ENCODE results near the gene POLD4.

Gene POLD4

DNA sequence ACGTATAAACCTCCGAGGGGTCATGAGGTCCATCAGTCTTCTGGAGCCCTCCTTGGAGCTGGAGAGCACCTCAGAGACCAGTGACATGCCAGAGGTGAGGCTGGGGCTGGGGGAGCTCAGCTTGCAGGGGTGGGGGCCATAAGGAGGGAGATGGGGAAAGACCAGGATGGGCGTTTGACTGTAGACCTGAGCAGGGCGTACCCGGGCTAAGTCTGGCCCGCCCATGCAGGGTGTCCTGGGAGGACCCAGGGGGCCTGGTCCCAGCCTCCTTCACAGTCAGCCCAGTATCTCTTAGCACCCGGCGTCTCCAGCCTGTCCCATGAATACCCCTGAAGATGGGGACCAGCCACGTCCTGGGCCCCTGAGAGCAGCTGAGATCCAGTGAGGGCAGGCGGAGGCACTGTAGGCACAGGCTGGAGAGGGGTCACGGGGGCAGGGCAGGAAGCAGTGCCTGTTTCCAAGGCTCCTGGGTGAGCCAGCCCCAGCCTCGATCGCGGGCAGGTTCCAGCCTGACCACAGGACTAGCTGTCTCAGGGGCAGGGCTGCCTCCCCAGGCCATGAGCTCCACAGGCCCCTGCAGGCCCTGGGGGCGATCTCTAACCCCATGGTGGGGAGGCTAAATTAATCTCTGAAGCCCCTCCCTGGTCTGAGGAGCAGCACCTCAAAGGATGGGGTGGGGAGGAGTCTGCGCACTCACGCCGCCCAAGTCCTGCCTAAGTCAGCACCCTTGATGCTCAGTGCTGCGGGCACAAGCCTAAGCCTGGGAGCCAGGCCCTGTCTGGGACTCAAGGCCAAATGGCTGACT is 42.9 kb downstream of the POLD4 start:
- no peak overlapping the region for H3K27ac Mint-ChIP-seq
- peak; percentile 13 for ATAC-seq
- H3K27me3 Mint-ChIP-seq, result no peaks in the 10 kb centered on the region
- H3K4me1 Mint-ChIP-seq, result peaks cover 14% of the 10 kb centered on the region
- H3K36me3 Mint-ChIP-seq, result no peaks in the 10 kb centered on the region
- no peaks in the 10 kb centered on the region for H3K9me3 Mint-ChIP-seq
- no peak overlapping the region for H3K4me3 Mint-ChIP-seq

DNA sequence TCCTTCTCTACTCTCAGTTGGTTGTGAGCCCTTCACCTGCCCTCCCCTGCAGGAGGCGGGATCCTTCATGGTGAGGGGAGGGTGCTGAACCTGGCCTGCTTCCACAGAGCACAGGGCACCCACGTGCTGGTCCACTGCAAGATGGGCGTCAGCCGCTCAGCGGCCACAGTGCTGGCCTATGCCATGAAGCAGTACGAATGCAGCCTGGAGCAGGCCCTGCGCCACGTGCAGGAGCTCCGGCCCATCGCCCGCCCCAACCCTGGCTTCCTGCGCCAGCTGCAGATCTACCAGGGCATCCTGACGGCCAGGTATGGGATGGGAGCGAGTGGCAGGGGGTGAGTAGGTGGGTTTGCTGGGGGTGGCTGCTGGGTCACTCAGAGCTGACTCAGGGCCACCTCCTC is 43.7 kb downstream of the POLD4 start:
- Mint-ChIP-seq H3K27me3 (no peaks in the 10 kb centered on the region), H3K9me3 (no peaks in the 10 kb centered on the region), H3K36me3 (no peaks in the 10 kb centered on the region), H3K4me3 (no peak overlapping the region), H3K4me1 (peaks cover 14% of the 10 kb centered on the region), H3K27ac (no peak overlapping the region)
- no peak for ATAC-seq

DNA sequence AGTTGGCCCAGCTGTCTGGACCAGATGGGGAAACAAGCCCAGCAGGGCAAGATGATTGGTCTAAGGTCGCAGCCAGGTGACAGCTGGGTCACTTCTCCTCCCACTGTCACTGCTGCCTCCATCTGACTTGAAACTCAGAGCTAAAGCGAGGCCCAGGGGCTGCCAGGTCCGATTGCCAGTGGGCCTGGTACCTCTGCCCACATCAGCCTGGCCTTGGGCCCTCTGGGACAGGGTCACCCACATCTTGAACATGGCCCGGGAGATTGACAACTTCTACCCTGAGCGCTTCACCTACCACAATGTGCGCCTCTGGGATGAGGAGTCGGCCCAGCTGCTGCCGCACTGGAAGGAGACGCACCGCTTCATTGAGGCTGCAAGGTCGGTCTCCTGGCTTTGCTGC is 44.2 kb downstream of the POLD4 start:
- H3K4me3 Mint-ChIP-seq, result no peak overlapping the region
- H3K4me1 Mint-ChIP-seq, result peaks cover 14% of the 10 kb centered on the region
- no peaks in the 10 kb centered on the region for H3K27me3 Mint-ChIP-seq
- no peak overlapping the region for H3K27ac Mint-ChIP-seq
- no peaks in the 10 kb centered on the region for H3K36me3 Mint-ChIP-seq
- ATAC-seq, result no peak
- H3K9me3 Mint-ChIP-seq, result no peaks in the 10 kb centered on the region

DNA sequence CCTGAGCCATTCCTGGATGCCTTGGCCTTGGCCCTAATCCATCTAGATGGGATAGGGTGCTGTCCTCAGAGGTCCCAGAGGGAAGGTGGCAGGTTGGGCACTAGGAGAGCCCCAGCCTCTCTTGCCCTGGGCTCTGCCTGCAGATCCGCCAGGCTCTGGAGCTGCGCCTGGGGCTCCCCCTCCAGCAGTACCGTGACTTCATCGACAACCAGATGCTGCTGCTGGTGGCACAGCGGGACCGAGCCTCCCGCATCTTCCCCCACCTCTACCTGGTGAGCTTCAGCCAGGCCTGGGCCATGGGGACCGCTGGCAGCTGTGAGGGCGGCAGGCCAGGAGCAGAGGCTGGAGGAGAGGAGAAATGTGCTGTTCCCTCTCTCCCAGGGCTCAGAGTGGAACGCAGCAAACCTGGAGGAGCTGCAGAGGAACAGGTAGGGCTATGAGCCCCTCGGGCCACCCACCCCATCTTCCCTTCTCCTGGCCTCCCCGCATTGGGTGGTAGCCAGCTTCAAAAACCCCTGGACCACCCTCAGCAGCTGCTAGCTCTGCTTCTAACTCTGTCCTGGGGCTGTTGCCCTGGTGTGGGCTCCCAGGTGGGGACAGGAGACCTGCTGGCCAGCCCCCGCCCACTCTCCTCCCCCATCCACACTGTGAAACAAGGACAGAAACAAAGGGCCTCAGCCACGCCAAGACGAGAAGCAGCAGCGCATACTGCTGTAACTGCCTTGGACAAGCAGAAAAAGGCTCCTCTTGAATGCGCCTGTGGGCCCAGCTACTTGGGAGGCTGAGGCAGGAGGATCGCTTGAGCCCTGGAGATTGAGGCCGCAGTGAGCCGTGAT is 45.1 kb downstream of the POLD4 start:
- Mint-ChIP-seq H3K27me3 (no peaks in the 10 kb centered on the region), H3K4me3 (no peak overlapping the region), H3K9me3 (no peaks in the 10 kb centered on the region), H3K36me3 (no peaks in the 10 kb centered on the region), H3K27ac (no peak overlapping the region), H3K4me1 (peaks cover 11% of the 10 kb centered on the region)
- no peak for ATAC-seq

DNA sequence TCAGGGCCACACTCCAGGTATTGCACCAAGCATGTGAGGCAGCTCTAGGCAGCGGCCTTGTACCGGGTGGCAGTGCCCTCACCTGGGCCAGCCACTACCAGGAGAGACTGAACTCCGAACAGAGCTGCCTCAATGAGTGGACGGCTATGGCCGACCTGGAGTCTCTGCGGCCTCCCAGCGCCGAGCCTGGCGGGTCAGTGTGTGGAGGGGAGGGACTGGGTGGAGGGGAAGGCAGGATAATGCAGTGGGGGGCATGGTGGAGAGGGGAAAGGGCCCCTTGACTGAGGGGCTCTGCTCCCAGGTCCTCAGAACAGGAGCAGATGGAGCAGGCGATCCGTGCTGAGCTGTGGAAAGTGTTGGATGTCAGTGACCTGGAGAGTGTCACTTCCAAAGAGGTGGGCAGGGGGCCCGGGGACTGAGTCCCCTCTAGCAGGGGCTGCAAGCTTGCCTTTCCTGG is 45.8 kb downstream of the POLD4 start:
- no peak for ATAC-seq
- Mint-ChIP-seq H3K9me3 (no peaks in the 10 kb centered on the region), H3K36me3 (peaks cover 3% of the 10 kb centered on the region), H3K4me1 (peaks cover 4% of the 10 kb centered on the region), H3K27me3 (no peaks in the 10 kb centered on the region), H3K27ac (no peak overlapping the region), H3K4me3 (no peak overlapping the region)

DNA sequence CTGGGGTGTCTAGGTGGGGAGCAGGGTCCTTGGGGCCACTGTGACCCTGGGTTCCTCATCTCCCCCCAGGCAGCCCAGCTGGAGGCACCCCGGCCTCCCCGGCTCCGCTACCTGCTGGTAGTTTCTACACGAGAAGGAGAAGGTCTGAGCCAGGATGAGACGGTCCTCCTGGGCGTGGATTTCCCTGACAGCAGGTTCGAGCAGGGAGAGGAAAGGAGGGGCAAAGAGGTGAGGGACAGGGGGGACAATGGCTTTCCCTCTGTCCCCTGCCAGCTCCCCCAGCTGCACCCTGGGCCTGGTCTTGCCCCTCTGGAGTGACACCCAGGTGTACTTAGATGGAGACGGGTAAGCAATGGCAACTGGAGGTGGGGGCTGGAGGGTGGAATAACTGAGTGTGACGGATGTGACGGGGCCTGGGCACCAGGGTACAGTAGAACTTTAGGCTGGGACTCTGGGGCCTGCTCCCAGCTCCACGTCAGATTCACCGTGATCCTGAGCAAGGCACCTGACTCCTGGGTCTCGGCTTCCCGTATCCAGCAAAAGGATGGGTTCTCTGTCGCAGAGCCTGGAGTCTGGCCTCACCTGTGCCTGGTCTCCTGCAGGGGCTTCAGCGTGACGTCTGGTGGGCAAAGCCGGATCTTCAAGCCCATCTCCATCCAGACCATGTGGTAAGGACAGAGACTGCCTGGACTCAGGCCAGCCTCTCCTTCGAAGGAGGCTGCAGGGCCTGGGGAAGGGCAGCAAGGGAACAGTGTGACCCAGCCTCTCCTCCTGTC is 46.4 kb downstream of the POLD4 start:
- no peaks in the 10 kb centered on the region for H3K27me3 Mint-ChIP-seq
- H3K27ac Mint-ChIP-seq, result no peak overlapping the region

DNA sequence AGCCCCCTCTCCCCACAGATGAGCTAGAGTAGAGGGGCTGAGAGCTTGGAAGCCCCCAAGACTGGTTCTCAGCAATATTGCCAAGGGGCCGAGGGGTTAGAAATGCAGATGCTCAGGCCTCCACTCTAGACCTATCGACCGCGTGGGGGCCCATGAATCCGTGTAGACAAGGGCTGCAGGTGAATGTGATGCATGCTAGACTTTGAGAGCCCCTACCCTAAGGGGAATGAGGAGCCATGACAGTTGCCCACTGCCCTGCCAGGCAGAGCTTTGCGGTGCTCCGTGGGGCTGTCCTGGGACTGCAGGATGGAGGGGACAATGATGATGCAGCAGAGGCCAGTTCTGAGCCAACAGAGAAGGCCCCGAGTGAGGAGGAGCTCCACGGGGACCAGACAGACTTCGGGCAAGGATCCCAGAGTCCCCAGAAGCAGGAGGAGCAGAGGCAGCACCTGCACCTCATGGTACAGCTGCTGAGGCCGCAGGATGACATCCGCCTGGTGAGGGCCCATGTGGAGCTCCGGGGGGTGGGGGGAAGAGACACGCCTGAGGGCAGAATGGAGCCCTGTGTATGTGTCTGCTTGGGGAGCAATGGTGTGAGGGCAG is 48.7 kb downstream of the POLD4 start:
- H3K27ac Mint-ChIP-seq, result no peak overlapping the region
- H3K4me1 Mint-ChIP-seq, result no peaks in the 10 kb centered on the region
- H3K27me3 Mint-ChIP-seq, result no peaks in the 10 kb centered on the region
- peaks cover 16% of the 10 kb centered on the region for H3K36me3 Mint-ChIP-seq
- no peaks in the 10 kb centered on the region for H3K9me3 Mint-ChIP-seq
- ATAC-seq, result no peak
- no peak overlapping the region for H3K4me3 Mint-ChIP-seq

More for the DNA sequence above, 46.4 kb downstream of the POLD4 start:
- H3K9me3 Mint-ChIP-seq, result no peaks in the 10 kb centered on the region
- no peaks in the 10 kb centered on the region for H3K4me1 Mint-ChIP-seq
- no peak overlapping the region for H3K4me3 Mint-ChIP-seq
- peaks cover 9% of the 10 kb centered on the region for H3K36me3 Mint-ChIP-seq
- ATAC-seq, result no peak

DNA sequence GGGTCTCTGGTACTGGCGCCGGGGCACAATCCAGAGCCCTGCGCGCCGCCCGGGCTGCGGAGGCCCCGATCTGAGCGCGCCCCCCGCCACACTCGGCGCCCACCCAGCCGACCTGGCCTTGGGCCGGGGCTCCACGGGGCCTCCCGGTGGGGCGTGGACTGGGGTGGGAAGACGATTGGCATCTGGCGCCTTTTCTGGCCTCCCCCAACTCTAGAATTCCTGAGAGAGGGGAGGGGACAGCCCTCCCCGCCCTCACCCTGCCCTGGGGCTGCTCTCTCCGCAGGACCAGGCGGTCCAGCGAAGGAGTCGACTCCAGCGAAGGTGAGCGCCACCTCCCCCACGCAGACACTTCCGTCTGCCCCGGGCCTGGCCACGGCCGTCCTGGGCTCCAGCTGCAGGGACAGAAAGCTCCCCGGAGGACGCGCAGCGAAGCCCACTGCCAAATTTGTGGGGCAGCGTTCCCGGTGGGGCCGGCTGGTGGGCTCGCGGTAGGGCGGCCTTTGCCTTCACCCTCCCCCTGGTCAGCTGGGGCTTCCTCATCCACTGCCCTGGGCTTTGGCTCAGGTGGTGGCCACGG is 49.4 kb downstream of the POLD4 start:
- H3K4me1 Mint-ChIP-seq, result no peaks in the 10 kb centered on the region
- no peak overlapping the region for H3K4me3 Mint-ChIP-seq
- no peaks in the 10 kb centered on the region for H3K27me3 Mint-ChIP-seq
- no peak overlapping the region for H3K27ac Mint-ChIP-seq
- peak; percentile 42 for ATAC-seq
- peaks cover 16% of the 10 kb centered on the region for H3K36me3 Mint-ChIP-seq
- H3K9me3 Mint-ChIP-seq, result no peaks in the 10 kb centered on the region

DNA sequence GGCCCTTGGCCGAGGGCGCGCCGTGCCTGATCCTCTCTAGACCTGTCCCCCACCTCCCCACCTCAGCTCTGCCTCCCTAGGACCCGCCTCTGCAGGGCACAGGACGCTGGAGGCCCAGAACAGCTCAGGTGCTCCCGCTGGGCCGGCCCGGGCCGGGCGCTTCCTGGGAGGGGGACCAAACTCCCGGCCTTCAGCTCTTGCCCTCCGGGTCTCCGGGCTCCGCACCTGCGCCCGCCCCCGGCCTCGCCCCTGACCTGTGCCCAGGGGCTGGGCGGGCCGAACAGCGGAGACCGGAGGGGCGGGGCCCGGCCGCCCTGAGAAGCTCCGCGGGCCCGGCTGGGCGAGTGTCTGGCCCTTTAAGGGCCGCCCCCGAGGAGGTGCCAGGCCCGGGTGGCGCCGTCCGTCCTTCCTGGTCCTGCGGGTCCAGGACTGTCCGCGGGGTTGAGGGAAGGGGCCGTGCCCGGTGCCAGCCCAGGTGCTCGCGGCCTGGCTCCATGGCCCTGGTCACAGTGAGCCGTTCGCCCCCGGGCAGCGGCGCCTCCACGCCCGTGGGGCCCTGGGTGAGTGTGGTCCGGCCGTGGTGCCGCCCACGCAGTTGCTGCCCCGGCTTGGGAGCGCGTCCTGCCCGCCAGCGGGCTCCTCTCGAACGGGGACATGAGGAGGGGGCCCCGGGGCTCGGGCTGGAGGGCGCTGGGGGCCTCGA is 50.1 kb downstream of the POLD4 start, which contains the start of gene SSH3:
SSH3 (plus strand) TSS at position 399 of the 703 bp plus-strand sequence; CDS start at position 495, 96 bp downstream.
- peaks cover 21% of the 10 kb centered on the region for H3K36me3 Mint-ChIP-seq
- H3K27ac Mint-ChIP-seq, result no peak within 1 kb of the TSS
- no peaks in the 10 kb centered on the region for H3K4me1 Mint-ChIP-seq

DNA sequence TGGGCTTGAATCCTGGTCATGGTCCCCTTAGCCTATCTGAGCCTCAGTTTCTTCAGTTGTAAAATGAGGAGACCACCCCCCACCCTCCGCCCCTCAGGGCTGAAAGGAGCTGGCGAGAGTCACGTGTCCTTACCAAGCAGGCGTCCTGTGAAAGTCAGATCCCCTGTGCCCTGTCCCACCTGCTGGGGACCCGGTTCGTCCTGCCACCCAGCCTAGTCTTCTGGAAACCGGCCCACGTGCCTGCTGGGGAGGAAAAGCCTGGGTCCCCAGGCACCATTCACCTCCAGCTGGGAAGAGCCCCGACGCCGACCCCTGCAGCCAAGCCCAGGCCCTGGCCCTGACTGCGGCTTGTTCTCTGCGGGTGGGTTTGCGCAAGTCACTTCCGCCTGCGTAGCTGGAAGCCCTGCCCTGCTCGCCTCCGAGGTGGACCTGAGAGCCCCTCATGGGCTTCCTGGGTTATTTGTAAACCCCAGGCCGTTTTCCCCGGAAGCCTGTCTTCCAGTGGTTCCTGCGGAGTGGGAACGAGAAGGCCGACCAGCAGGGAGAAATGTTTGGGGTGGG is 50.7 kb downstream of the POLD4 start:
- Mint-ChIP-seq H3K27me3 (no peaks in the 10 kb centered on the region), H3K4me1 (no peaks in the 10 kb centered on the region), H3K36me3 (peaks cover 28% of the 10 kb centered on the region), H3K9me3 (no peaks in the 10 kb centered on the region), H3K4me3 (peak overlapping the region; percentile 17), H3K27ac (no peak overlapping the region)
- no peak for ATAC-seq

More for the DNA sequence above, 50.1 kb downstream of the POLD4 start, which contains the start of gene SSH3:
- no peaks in the 10 kb centered on the region for H3K27me3 Mint-ChIP-seq
- peak within 1 kb of the TSS; percentile 17 for H3K4me3 Mint-ChIP-seq
- H3K9me3 Mint-ChIP-seq, result no peaks in the 10 kb centered on the region
- peak; percentile 73 for ATAC-seq

DNA sequence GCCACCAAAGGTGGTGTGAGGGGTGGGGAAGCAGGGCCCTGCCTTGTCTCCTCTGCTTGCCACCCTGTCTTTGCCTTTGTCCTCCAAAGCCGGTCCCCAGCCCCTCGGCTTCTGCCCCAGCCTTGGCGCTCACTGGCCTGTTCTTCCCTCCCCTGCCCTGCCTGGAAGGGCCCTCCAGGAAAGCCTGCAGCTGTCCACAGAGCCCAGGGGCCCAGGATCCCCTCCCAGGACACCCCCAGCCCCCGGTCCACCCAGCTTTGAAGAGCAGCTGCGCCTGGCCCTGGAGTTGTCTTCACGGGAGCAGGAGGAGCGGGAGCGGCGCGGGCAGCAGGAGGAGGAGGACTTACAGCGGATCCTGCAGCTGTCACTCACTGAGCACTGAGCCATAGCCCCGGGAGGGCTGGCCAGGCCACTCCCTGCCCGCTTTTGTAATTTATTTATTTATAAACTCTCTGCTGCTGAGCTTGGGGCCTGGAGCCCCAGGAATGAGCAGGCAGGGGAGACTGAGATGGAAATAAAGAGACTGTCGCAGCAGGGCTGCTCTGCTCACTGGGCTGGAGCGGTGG is 51.3 kb downstream of the POLD4 start:
- Mint-ChIP-seq H3K4me3 (no peak overlapping the region), H3K36me3 (peaks cover 32% of the 10 kb centered on the region), H3K9me3 (peaks cover under 1% of the 10 kb centered on the region), H3K27me3 (no peaks in the 10 kb centered on the region), H3K27ac (no peak overlapping the region), H3K4me1 (no peaks in the 10 kb centered on the region)
- no peak for ATAC-seq

DNA sequence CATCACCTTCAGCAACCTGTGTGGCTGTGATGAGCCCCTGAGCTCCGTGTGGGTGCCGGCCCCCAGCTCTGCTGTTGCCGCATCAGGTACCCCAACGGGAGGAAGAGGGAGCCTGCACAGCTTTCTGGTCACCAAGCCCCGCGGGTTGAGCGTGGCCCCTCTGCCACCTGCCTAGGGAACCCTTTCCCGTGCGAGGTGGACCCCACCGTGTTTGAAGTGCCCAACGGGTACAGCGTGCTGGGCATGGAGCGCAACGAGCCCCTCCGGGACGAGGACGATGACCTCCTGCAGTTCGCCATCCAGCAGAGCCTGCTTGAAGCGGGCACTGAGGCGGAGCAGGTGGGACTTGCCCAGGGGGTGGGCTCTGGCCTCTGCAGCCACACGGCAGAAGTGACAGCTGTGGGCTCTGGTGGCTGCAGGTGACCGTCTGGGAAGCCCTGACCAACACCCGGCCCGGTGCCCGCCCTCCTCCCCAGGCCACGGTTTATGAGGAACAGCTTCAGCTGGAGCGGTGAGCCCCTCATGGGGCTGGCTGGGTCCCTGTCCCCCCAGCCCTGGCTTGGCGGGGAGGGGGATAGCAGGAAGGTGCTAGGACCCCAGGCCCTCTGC is 51.9 kb downstream of the POLD4 start:
- ATAC-seq, result no peak
- Mint-ChIP-seq H3K27me3 (no peaks in the 10 kb centered on the region), H3K4me3 (no peak overlapping the region), H3K4me1 (no peaks in the 10 kb centered on the region), H3K27ac (no peak overlapping the region), H3K9me3 (peaks cover 4% of the 10 kb centered on the region), H3K36me3 (peaks cover 38% of the 10 kb centered on the region)

Measured in stimulated activated memory B cell treated with anti-CD40 and anti-IgM and Interleukin-4, amounts not matched to agents 10 μg/mL and 1 μg/mL and 100 μg/mL, for 72 hours (primary cell).